Mesothelial cell of epicardium (in vitro differentiated cells): ENCODE data around the gene RER1. TPM values are rescaled to one million over a fixed set of nuclear protein-coding genes. Genes with fewer than 3 reads are reported as not detected.

Experiments used
- DNase-seq, 2 experiments: peaks; one replicate each; pipeline ENCODE4 v3.0.0; 2021; ENCODE audit warnings: low spot score in 2 of 2; ENCODE audit not compliant: unreplicated experiment in 2 of 2
- H3K27ac Mint-ChIP-seq: 2 replicates; pipeline ENCODE4 v1.8.0; 2021; ENCODE audit warnings: mixed read lengths
- H3K27me3 Mint-ChIP-seq: 2 replicates; pipeline ENCODE4 v1.8.0; 2021; ENCODE audit warnings: low read depth, mixed read lengths
- H3K36me3 Mint-ChIP-seq: 2 replicates; pipeline ENCODE4 v1.8.0; 2021; ENCODE audit warnings: mixed read lengths
- H3K4me1 Mint-ChIP-seq: 2 replicates; pipeline ENCODE4 v1.8.0; 2021; ENCODE audit warnings: mixed read lengths
- H3K4me3 Mint-ChIP-seq: 2 replicates; pipeline ENCODE4 v1.8.0; 2021; ENCODE audit warnings: mild to moderate bottlenecking, moderate library complexity, mixed read lengths
- H3K9me3 Mint-ChIP-seq: 2 replicates; pipeline ENCODE4 v1.8.0; 2021; ENCODE audit warnings: mixed read lengths
- CTCF ChIP-seq: fragments of 200-600 bp; sonication (generic); IDR thresholded peaks from one replicate; pipeline ENCODE4 v1.5.0; 2021; ENCODE audit warnings: antibody characterized with exemption; ENCODE audit not compliant: unreplicated experiment
- total RNA-seq: library from RNA; stranded (reverse); gene quantifications from 3 replicates; pipeline ENCODE4 v1.2.1, GENCODE V29; 2021

The RER1 gene
- total RNA-seq, 1 donor from 2014 or later: 95.1 TPM

DNA sequence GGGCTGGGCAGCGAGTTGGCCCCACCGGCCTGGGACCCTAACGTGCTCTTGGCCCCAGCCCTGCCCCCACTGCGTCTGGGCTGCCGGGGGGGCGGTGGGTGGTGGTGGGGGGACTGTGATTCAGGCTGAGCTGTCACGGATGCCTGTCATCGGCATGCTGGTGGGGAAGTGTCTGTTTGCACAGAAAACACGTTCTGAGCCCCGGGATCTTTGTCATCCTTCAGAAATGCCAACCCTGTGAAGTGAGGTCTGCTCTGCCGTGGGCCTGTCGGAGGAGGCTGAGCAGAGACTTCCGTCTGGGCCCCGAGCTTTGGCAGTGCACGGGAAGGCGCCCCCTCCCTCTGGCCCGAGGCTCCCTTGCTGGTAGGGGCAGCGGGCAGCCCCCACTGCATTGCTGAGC, 60.1 kb downstream of the RER1 start:
- Mint-ChIP-seq H3K4me3 (no peak overlapping the region), H3K9me3 (no peaks in the 10 kb centered on the region), H3K27me3 (peaks cover 23% of the 10 kb centered on the region), H3K4me1 (peaks cover 3% of the 10 kb centered on the region), H3K27ac (no peak overlapping the region), H3K36me3 (no peaks in the 10 kb centered on the region)
- no peak for TF ChIP-seq CTCF
- DNase-seq: no peak

DNA sequence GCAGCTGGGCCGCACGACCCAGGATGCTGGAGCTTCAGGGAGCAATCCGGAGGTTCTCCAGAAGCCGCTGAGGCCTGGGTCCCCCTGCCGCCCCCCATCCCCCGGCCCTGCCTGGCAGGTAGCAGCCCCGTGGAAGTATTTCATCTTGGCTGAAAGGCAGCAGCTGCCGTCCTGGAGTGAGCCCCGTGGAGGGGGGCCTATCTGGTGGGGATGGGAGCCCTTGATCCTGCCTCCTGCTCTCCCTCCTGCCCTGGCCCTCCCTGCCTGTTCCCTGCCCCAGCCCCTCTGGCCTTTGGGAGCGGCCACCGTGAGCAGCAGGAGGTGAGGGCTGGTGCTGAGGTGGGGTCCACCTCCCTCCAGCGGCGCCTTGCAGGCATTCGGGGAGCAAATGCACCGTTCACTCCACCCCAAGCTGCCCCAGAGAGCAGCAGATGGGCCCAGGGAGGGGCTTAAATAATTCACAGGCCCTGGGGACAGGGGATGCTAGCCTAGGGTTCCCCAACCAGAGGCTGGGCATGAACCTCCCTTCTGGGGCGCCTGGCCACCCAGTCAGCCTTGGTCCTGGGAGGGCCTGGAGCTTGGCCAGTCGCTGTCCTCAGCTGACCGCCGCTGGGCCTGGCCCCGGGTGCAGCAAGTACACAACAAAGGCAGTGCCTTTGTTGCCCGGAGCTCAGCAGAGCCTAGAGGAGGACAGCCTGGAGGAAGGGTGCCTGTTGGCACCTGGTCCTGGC, 60.7 kb downstream of the RER1 start:
- Mint-ChIP-seq H3K27me3 (peaks cover 17% of the 10 kb centered on the region), H3K4me1 (no peaks in the 10 kb centered on the region)

GRCh38 chr1:2452932-2453315, 61.3 kb downstream of the RER1 start:
- no peaks in the 10 kb centered on the region for H3K9me3 Mint-ChIP-seq
- H3K27me3 Mint-ChIP-seq: peaks cover 12% of the 10 kb centered on the region
- H3K4me1 Mint-ChIP-seq: no peaks in the 10 kb centered on the region
- H3K4me3 Mint-ChIP-seq: no peak overlapping the region
- no peak overlapping the region for H3K27ac Mint-ChIP-seq
- DNase-seq: no peak
- no peak for TF ChIP-seq CTCF
- no peaks in the 10 kb centered on the region for H3K36me3 Mint-ChIP-seq

More for the DNA sequence above, 60.7 kb downstream of the RER1 start:
- TF ChIP-seq CTCF: no peak
- Mint-ChIP-seq H3K4me3 (no peak overlapping the region), H3K27ac (no peak overlapping the region), H3K36me3 (no peaks in the 10 kb centered on the region), H3K9me3 (no peaks in the 10 kb centered on the region)
- no peak for DNase-seq

- Mint-ChIP-seq H3K9me3 (no peaks in the 10 kb centered on the region), H3K27me3 (peaks cover 5% of the 10 kb centered on the region), H3K36me3 (no peaks in the 10 kb centered on the region), H3K27ac (no peak overlapping the region), H3K4me3 (no peak overlapping the region), H3K4me1 (no peaks in the 10 kb centered on the region)
- no peak for TF ChIP-seq CTCF
- DNase-seq: no peak
These were observed 62.6 kb downstream of the RER1 start for GRCh38 chr1:2454227-2454626.

Other genes with a start within 250 kb of the RER1 start
- gene FAAP20, start 197.1 kb upstream of the RER1 start, total RNA-seq: 92.2 to 100 TPM (median 94.1 TPM) in 3 replicates
- gene SKI, start 163.5 kb upstream of the RER1 start, total RNA-seq: 105 to 110 TPM (median 105 TPM) in 3 replicates
- gene MORN1, start 287 bp upstream of the RER1 start, total RNA-seq: 21.6 to 25.0 TPM (median 24.3 TPM) in 3 replicates
- 25.8 to 26.6 TPM (median 25.9 TPM) in 3 replicates for gene PEX10, start 20.7 kb downstream of the RER1 start, total RNA-seq
- 1.7 to 2.1 TPM (median 1.8 TPM) in 3 replicates for gene PLCH2, start 84.4 kb downstream of the RER1 start, total RNA-seq
- gene PANK4, start 134.8 kb downstream of the RER1 start, total RNA-seq: 43.1 to 50.8 TPM (median 45.4 TPM) in 3 replicates
- gene HES5, start 138.4 kb downstream of the RER1 start, total RNA-seq: not detected in 3 replicates
- gene TNFRSF14, start 164.5 kb downstream of the RER1 start, total RNA-seq: 1.1 to 1.3 TPM (median 1.2 TPM) in 3 replicates
- gene PRXL2B, start 194.9 kb downstream of the RER1 start, total RNA-seq: 33.4 to 37.1 TPM (median 34.7 TPM) in 3 replicates
- 2.2 to 4.5 TPM (median 3.4 TPM) in 3 replicates for gene MMEL1, start 241.2 kb downstream of the RER1 start, total RNA-seq